ENCODE measurements around the gene WNT9B.

Gene WNT9B

GRCh38 chr17:46885415-46886309 lies 34.3 kb downstream of the WNT9B start:
- DNase-seq, result no peak

GRCh38 chr17:46886310-46886663 lies 34.9 kb downstream of the WNT9B start:
- DNase-seq, result no peak

GRCh38 chr17:46887717-46888116 lies 36.3 kb downstream of the WNT9B start:
- DNase-seq, result no peak

GRCh38 chr17:46888727-46889126 lies 37.3 kb downstream of the WNT9B start:
- no peak for DNase-seq

- DNase-seq, result no peak
These were observed 38.1 kb downstream of the WNT9B start for GRCh38 chr17:46889519-46889918.

- no peak for DNase-seq
These were observed 38.7 kb downstream of the WNT9B start for GRCh38 chr17:46889992-46890564.

- DNase-seq, result no peak
These were observed 39.3 kb downstream of the WNT9B start for GRCh38 chr17:46890638-46891037.

GRCh38 chr17:46892192-46892703 lies 40.9 kb downstream of the WNT9B start:
- no peak for DNase-seq

GRCh38 chr17:46894024-46894423 lies 42.6 kb downstream of the WNT9B start:
- DNase-seq, result no peak

- DNase-seq, result no peak
These were observed 43.2 kb downstream of the WNT9B start for GRCh38 chr17:46894476-46895151.

GRCh38 chr17:46895171-46895570 lies 43.8 kb downstream of the WNT9B start:
- DNase-seq, result no peak

- no peak for DNase-seq
These were observed 45.6 kb downstream of the WNT9B start for GRCh38 chr17:46896991-46897390.

- DNase-seq, result no peak
These were observed 47.0 kb downstream of the WNT9B start for GRCh38 chr17:46898364-46898763.

- DNase-seq, result no peak
These were observed 47.5 kb downstream of the WNT9B start for GRCh38 chr17:46898860-46899259.

- no peak for DNase-seq
These were observed 49.9 kb downstream of the WNT9B start for GRCh38 chr17:46901291-46901690.

- DNase-seq, result no peak
These were observed 52.6 kb downstream of the WNT9B start for GRCh38 chr17:46903762-46904672.

GRCh38 chr17:46908068-46908737 lies 56.8 kb downstream of the WNT9B start:
- no peak for DNase-seq

- no peak for DNase-seq
These were observed 59.0 kb downstream of the WNT9B start for GRCh38 chr17:46910179-46910927.

- no peak for DNase-seq
These were observed 59.9 kb downstream of the WNT9B start for GRCh38 chr17:46911311-46911710.

GRCh38 chr17:46915596-46915995 lies 64.2 kb downstream of the WNT9B start:
- DNase-seq, result no peak

GRCh38 chr17:46916211-46916610 lies 64.8 kb downstream of the WNT9B start:
- DNase-seq, result no peak

Measured in amniotic stem cell (primary cell).